K562 (cell line): Measurements from ENCODE around the gene RAB25. TPM values are rescaled to one million over a fixed set of nuclear protein-coding genes. Genes with fewer than 3 reads are reported as not detected.

ENCODE experiments used
- CHD1 ChIP-seq: fragments of 200-600 bp; sonication (generic); IDR thresholded peaks from one replicate; pipeline ENCODE4 v1.6.1; 2012; ENCODE audit warnings: mild to moderate bottlenecking, moderate library complexity, low read length, inconsistent platforms
- CTBP1 ChIP-seq: fragments of 450-650 bp; IDR thresholded peaks from 2 replicates; pipeline ENCODE4 v1.6.1; 2016; ENCODE audit warnings: borderline replicate concordance
- DPF2 ChIP-seq: fragments of 450-650 bp; IDR thresholded peaks from 2 replicates; pipeline ENCODE4 v1.6.1; 2016
- ETV6 ChIP-seq, 3 experiments: fragments of 150-350 bp in 1 of 3; sonication (generic) in 1 of 3; formaldehyde crosslinking in 1 of 3; IDR thresholded peaks; 2 replicates each; pipeline versions ENCODE4 v1.6.1 to v1.8.0; 2014 to 2022; ENCODE audit warnings: borderline replicate concordance in 2 of 3, low read depth in 2 of 3, antibody characterized with exemption in 1 of 3, low read length in 1 of 3, mild to moderate bottlenecking in 1 of 3, missing genetic modification reagents in 1 of 3
- KHSRP ChIP-seq: fragments of 450-650 bp; IDR thresholded peaks from 2 replicates; pipeline ENCODE4 v1.6.1; 2017
- KLF6 ChIP-seq: fragments of 250-450 bp; sonication (Bioruptor Pico); IDR thresholded peaks from 2 replicates; pipeline ENCODE4 v1.4.0; 2020; ENCODE audit warnings: mild to moderate bottlenecking, moderate library complexity, borderline replicate concordance
- NCOR1 ChIP-seq: fragments of 450-650 bp; IDR thresholded peaks from 2 replicates; pipeline ENCODE4 v1.6.1; 2016; ENCODE audit warnings: mild to moderate bottlenecking, moderate library complexity
- NR2C2 ChIP-seq, 2 experiments: fragments of 200-800 bp in 1 of 2; sonication (Bioruptor generic) in 1 of 2; sonication (generic) in 1 of 2; formaldehyde crosslinking in 1 of 2; IDR thresholded peaks; 2 replicates each; pipeline versions ENCODE4 v1.6.1 to v1.8.0; 2016 to 2022; ENCODE audit warnings: mild to moderate bottlenecking in 1 of 2, missing compliant biosample characterization in 1 of 2, missing genetic modification characterization in 1 of 2, missing genetic modification reagents in 1 of 2
- NR2F6 ChIP-seq: fragments of 450-650 bp; formaldehyde crosslinking; IDR thresholded peaks from 2 replicates; pipeline ENCODE4 v1.4.0; 2020; ENCODE audit warnings: mild to moderate bottlenecking
- RB1 ChIP-seq: fragments of 450-650 bp; IDR thresholded peaks from 2 replicates; pipeline ENCODE4 v1.6.1; 2017; ENCODE audit warnings: low read depth, mild to moderate bottlenecking
- RBM34 ChIP-seq: fragments of 200-400 bp; formaldehyde crosslinking; IDR thresholded peaks from 2 replicates; pipeline ENCODE4 v1.6.1; 2018; ENCODE audit warnings: low read length, borderline replicate concordance; ENCODE audit not compliant: insufficient read depth
- SNRNP70 ChIP-seq: fragments of 200-400 bp; formaldehyde crosslinking; optimal IDR thresholded peaks from 2 replicates; pipeline ENCODE3; 2017; ENCODE audit warnings: low read depth, low read length
- SREBF2 ChIP-seq: sonication (generic); formaldehyde crosslinking; IDR thresholded peaks from 2 replicates; pipeline ENCODE4 v1.4.0; 2020; ENCODE audit warnings: mild to moderate bottlenecking, missing genetic modification reagents
- STAG1 ChIP-seq: sonication (generic); formaldehyde crosslinking; IDR thresholded peaks from 2 replicates; pipeline ENCODE4 v1.5.0; 2020; ENCODE audit warnings: missing genetic modification reagents, borderline replicate concordance
- TCF7 ChIP-seq: sonication (generic); IDR thresholded peaks from 2 replicates; pipeline ENCODE4 v1.6.1; 2016; ENCODE audit warnings: antibody characterized with exemption, borderline replicate concordance
- ZBTB1 ChIP-seq: sonication (generic); formaldehyde crosslinking; IDR thresholded peaks from 2 replicates; pipeline ENCODE4 v1.8.1; 2023; ENCODE audit warnings: missing genetic modification reagents, low read depth, mild to moderate bottlenecking, borderline replicate concordance
- ZBTB17 ChIP-seq: fragments of 450-650 bp; formaldehyde crosslinking; IDR thresholded peaks from 2 replicates; pipeline ENCODE4 v1.4.0; 2020; ENCODE audit warnings: mild to moderate bottlenecking
- ZC3H4 ChIP-seq: sonication (generic); formaldehyde crosslinking; IDR thresholded peaks from 2 replicates; pipeline ENCODE4 v1.9.0; 2021; ENCODE audit warnings: missing genetic modification reagents, borderline replicate concordance
- ZEB2 ChIP-seq: fragments of 450-650 bp; IDR thresholded peaks from 2 replicates; pipeline ENCODE4 v1.6.1; 2016
- polyA plus RNA-seq, 8 experiments: library from polyadenylated mRNA; depleted of rRNA in 4 of 8; stranded (reverse) in 5 of 8; unstranded in 3 of 8; fragments of >200 nt; fragmentation: Nextera tagmentation in 2 of 8; fragmentation: Illumina TruSeq in 1 of 8; extraction: Ambion mirVana in 2 of 8; extraction: Trizol in 1 of 8; gene quantifications; 2 replicates each; pipeline versions ENCODE4 v1.2.1 to v1.2.3, GENCODE V29; 2011 to 2014; ENCODE audit warnings: inconsistent platforms in 1 of 8, missing spikeins in 1 of 8
- total RNA-seq, 7 experiments: library from RNA; depleted of rRNA in 6 of 7; stranded (reverse); fragments of >200 nt in 6 of 7; fragmentation: Illumina TruSeq in 2 of 7; extraction: Trizol in 2 of 7; gene quantifications; 2 replicates each; pipeline versions ENCODE4 v1.2.1 to v1.2.3, GENCODE V29; 2011 to 2021; ENCODE audit warnings: low replicate concordance in 1 of 7
- TF ChIP-seq, protein P1 (sequence below), 2 experiments: fragments of 250-450 bp in 1 of 2; fragments of 450-650 bp in 1 of 2; sonication (Bioruptor Pico) in 1 of 2; IDR thresholded peaks; 2 replicates each; pipeline versions ENCODE4 v1.6.1 to v1.8.0; 2016 to 2021; ENCODE audit warnings: mild to moderate bottlenecking in 2 of 2, moderate library complexity in 2 of 2, missing compliant biosample characterization in 1 of 2, missing genetic modification characterization in 1 of 2
- TF ChIP-seq, protein P2 (sequence below): sonication (generic); formaldehyde crosslinking; IDR thresholded peaks from 2 replicates; pipeline ENCODE4 v1.9.0; 2022; ENCODE audit warnings: mild to moderate bottlenecking, missing genetic modification reagents
- TF ChIP-seq, protein P3 (sequence below): sonication (generic); formaldehyde crosslinking; IDR thresholded peaks from 2 replicates; pipeline ENCODE4 v1.8.0; 2022; ENCODE audit warnings: missing genetic modification reagents, mild to moderate bottlenecking, borderline replicate concordance
- TF ChIP-seq, protein P4 (sequence below): sonication (generic); formaldehyde crosslinking; IDR thresholded peaks from 2 replicates; pipeline ENCODE4 v1.8.0; 2022; ENCODE audit warnings: missing genetic modification reagents, mild to moderate bottlenecking, moderate library complexity, borderline replicate concordance
- TF ChIP-seq, protein P5 (sequence below): fragments of 450-650 bp; formaldehyde crosslinking; IDR thresholded peaks from 2 replicates; pipeline ENCODE4 v1.4.0; 2020; ENCODE audit warnings: mild to moderate bottlenecking, moderate library complexity

RAB25 gene
- total and polyA plus RNA-seq, 9 of the 15 experiments (the other 6 are each of a cell fraction or from before 2014, with no cell fraction given), result 0.10 to 0.27 (median 0.13) TPM; not detected in 6

DNA sequence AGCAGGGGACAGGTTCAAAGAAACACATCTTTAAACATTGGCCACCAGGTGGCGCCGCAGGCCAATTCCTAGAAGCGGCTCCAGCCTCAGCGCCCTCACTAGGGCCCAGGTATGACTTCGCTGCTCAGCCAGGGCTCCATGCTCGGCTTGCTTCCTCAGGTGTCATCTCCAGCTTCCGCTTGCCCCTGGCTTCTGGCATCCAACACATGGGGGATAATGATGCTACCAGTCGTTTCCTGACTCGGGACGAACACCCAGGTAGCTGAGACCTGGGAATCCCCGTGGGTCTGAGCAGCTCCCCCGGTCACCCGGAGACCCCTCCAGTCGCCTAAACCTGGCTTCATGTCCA is 29.9 kb downstream of the RAB25 start (continued):
- TF ChIP-seq KLF6 (CRISPR knock-in tag) (no peak), STAG1 (CRISPR knock-in tag) (peak; percentile 88), ZEB2 (peak; percentile 54; the same call in 1 of the 2 replicates), RB1 (peak; percentile 65), NR2F6 (no peak), ZC3H4 (no peak), CTBP1 (0 out of 2 replicates have a peak, but pooled peaks have one; percentile 40), CHD1 (no peak), RBM34 (no peak), SNRNP70 (no peak), ZBTB17 (CRISPR knock-in tag) (no peak), NCOR1 (no peak), ETV6 (IDR thresholded peaks at IDR 0.05; ENCODE audit: borderline replicate concordance in 1 of 2, low read depth in 2 of 2, low read length in 1 of 2) (no peak), ETV6 (CRISPR knock-in tag; IDR thresholded peaks at IDR 0.05; ENCODE audit: borderline replicate concordance) (no peak), KHSRP (no peak), NR2C2 (CRISPR knock-in tag; IDR thresholded peaks at IDR 0.05) (peak; percentile 11; the same call in 1 of the 2 replicates), NR2C2 (tag; IDR thresholded peaks at IDR 0.05) (no peak), TCF7 (no peak), SREBF2 (CRISPR knock-in tag) (no peak), DPF2 (no peak), ZBTB1 (CRISPR knock-in tag) (no peak)
- TF ChIP-seq, protein P1, sequence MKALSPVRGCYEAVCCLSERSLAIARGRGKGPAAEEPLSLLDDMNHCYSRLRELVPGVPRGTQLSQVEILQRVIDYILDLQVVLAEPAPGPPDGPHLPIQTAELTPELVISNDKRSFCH (CRISPR knock-in tag; IDR thresholded peaks at IDR 0.05), result no peak
- TF ChIP-seq, protein P1 (tag; IDR thresholded peaks at IDR 0.05), result no peak
- TF ChIP-seq, protein P2, sequence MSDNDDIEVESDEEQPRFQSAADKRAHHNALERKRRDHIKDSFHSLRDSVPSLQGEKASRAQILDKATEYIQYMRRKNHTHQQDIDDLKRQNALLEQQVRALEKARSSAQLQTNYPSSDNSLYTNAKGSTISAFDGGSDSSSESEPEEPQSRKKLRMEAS (CRISPR knock-in tag), result no peak
- TF ChIP-seq, protein P3, sequence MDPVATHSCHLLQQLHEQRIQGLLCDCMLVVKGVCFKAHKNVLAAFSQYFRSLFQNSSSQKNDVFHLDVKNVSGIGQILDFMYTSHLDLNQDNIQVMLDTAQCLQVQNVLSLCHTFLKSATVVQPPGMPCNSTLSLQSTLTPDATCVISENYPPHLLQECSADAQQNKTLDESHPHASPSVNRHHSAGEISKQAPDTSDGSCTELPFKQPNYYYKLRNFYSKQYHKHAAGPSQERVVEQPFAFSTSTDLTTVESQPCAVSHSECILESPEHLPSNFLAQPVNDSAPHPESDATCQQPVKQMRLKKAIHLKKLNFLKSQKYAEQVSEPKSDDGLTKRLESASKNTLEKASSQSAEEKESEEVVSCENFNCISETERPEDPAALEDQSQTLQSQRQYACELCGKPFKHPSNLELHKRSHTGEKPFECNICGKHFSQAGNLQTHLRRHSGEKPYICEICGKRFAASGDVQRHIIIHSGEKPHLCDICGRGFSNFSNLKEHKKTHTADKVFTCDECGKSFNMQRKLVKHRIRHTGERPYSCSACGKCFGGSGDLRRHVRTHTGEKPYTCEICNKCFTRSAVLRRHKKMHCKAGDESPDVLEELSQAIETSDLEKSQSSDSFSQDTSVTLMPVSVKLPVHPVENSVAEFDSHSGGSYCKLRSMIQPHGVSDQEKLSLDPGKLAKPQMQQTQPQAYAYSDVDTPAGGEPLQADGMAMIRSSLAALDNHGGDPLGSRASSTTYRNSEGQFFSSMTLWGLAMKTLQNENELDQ (CRISPR knock-in tag), result no peak
- TF ChIP-seq, protein P4, sequence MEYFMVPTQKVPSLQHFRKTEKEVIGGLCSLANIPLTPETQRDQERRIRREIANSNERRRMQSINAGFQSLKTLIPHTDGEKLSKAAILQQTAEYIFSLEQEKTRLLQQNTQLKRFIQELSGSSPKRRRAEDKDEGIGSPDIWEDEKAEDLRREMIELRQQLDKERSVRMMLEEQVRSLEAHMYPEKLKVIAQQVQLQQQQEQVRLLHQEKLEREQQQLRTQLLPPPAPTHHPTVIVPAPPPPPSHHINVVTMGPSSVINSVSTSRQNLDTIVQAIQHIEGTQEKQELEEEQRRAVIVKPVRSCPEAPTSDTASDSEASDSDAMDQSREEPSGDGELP (CRISPR knock-in tag), result peak; percentile 58; the same call in 1 of the 2 replicates
- TF ChIP-seq, protein P5, sequence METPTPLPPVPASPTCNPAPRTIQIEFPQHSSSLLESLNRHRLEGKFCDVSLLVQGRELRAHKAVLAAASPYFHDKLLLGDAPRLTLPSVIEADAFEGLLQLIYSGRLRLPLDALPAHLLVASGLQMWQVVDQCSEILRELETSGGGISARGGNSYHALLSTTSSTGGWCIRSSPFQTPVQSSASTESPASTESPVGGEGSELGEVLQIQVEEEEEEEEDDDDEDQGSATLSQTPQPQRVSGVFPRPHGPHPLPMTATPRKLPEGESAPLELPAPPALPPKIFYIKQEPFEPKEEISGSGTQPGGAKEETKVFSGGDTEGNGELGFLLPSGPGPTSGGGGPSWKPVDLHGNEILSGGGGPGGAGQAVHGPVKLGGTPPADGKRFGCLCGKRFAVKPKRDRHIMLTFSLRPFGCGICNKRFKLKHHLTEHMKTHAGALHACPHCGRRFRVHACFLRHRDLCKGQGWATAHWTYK (CRISPR knock-in tag), result no peak
